HEK293 (cell line): ENCODE data around the gene ZBTB44.
"Not testable (repeated sequence)": the region's sequence is repeated elsewhere in the genome, so short reads cannot be mapped to it uniquely, and the experiment has no call there.

Source experiments
- CTCF ChIA-PET: fragments of 350-600 bp; formaldehyde crosslinking; extraction: SDS; loops from one replicate; lab custom pipeline; 2021; ENCODE audit warnings: antibody characterized with exemption; lab: Yijun Ruan, JAX
- POLR2A ChIA-PET: fragments of 300-600 bp; formaldehyde crosslinking; extraction: SDS; loops from one replicate; lab custom pipeline; 2020; ENCODE audit warnings: antibody characterized with exemption, inconsistent platforms; lab: Yijun Ruan, JAX
- H3K27ac ChIP-seq: fragments of 200-500 bp; sonication (Bioruptor generic); 2 replicates; pipeline ENCODE4 v1.5.1; 2014; ENCODE audit warnings: low read depth, low read length, control low read depth, inconsistent platforms; ENCODE audit errors: extremely low read depth
- H3K36me3 ChIP-seq, 2 experiments: fragments of 200-500 bp in 1 of 2; sonication (Bioruptor generic) in 1 of 2; 1 replicate in 1 of 2; 2 replicates in 1 of 2; pipeline ENCODE4 v1.5.1; 2014 to 2017; ENCODE audit warnings: inconsistent platforms in 2 of 2, low read length in 2 of 2; ENCODE audit not compliant: control insufficient read depth in 2 of 2, insufficient read depth in 1 of 2
- H3K4me1 ChIP-seq: fragments of 200-500 bp; sonication (Bioruptor generic); 2 replicates; pipeline ENCODE4 v1.5.1; 2014; ENCODE audit warnings: mild to moderate bottlenecking, low read length, inconsistent platforms; ENCODE audit not compliant: control insufficient read depth, insufficient read depth
- H3K4me3 ChIP-seq: 2 replicates; pipeline ENCODE4 v1.5.1; 2011; ENCODE audit warnings: low read depth, mild to moderate bottlenecking, control low read depth, low read length, moderate library complexity
- H3K9me3 ChIP-seq: fragments of 200-500 bp; sonication (Bioruptor generic); 2 replicates; pipeline ENCODE4 v1.5.1; 2014; ENCODE audit warnings: low read depth, low read length, inconsistent platforms; ENCODE audit not compliant: control insufficient read depth, insufficient read depth
- GLIS1 ChIP-seq: fragments of 450-650 bp; formaldehyde crosslinking; IDR thresholded peaks from 2 replicates; pipeline ENCODE4 v1.5.1; 2016; ENCODE audit warnings: missing biosample characterization, missing genetic modification characterization
- TSHZ1 ChIP-seq: fragments of 450-650 bp; formaldehyde crosslinking; IDR thresholded peaks from 2 replicates; pipeline ENCODE4 v1.5.1; 2016; ENCODE audit warnings: missing biosample characterization, missing genetic modification characterization, borderline replicate concordance
- ZBTB11 ChIP-seq: fragments of 450-650 bp; formaldehyde crosslinking; conservative IDR thresholded peaks from 2 replicates; pipeline ENCODE4 v1.5.1; 2016; ENCODE audit warnings: low read depth, missing biosample characterization, missing genetic modification characterization
- ZNF518A ChIP-seq: fragments of 450-650 bp; formaldehyde crosslinking; conservative IDR thresholded peaks from 2 replicates; pipeline ENCODE4 v1.5.1; 2016; ENCODE audit warnings: low read depth, missing biosample characterization, missing genetic modification characterization
- ZNF544 ChIP-seq: fragments of 450-650 bp; formaldehyde crosslinking; IDR thresholded peaks from 2 replicates; pipeline ENCODE4 v1.5.0; 2017; ENCODE audit warnings: missing biosample characterization, missing genetic modification characterization
- ZNF549 ChIP-seq: fragments of 450-650 bp; IDR thresholded peaks from 2 replicates; pipeline ENCODE4 v1.5.1; 2018; ENCODE audit warnings: missing biosample characterization, missing genetic modification characterization, mild to moderate bottlenecking, inconsistent platforms, moderate library complexity
- ZNF580 ChIP-seq: fragments of 450-650 bp; formaldehyde crosslinking; IDR thresholded peaks from 2 replicates; pipeline ENCODE4 v1.5.1; 2016; ENCODE audit warnings: missing biosample characterization, missing genetic modification characterization
- ZNF624 ChIP-seq: fragments of 450-650 bp; formaldehyde crosslinking; IDR thresholded peaks from 2 replicates; pipeline ENCODE4 v1.5.1; 2017; ENCODE audit warnings: missing biosample characterization, missing genetic modification characterization
- ZNF701 ChIP-seq: fragments of 450-650 bp; formaldehyde crosslinking; IDR thresholded peaks from 2 replicates; pipeline ENCODE4 v1.5.1; 2016; ENCODE audit warnings: missing biosample characterization, missing genetic modification characterization

The ZBTB44 gene

GRCh38 chr11:130237282-130238006, 77.3 kb downstream of the ZBTB44 start (continued):
- no peak for TF ChIP-seq ZNF518A (tag by site-specific recombination)
- TF ChIP-seq ZNF701 (tag by site-specific recombination), result no peak
- no peak for TF ChIP-seq ZNF549 (tag by site-specific recombination)

GRCh38 chr11:130234315-130234714, 80.4 kb downstream of the ZBTB44 start:
- CTCF ChIA-PET, result no interaction called here
- Histone ChIP-seq H3K9me3 (no peaks in the 10 kb centered on the region), H3K36me3 (peaks cover 0 to 43% of the 10 kb centered on the region in 2 experiments), H3K4me1 (no peaks in the 10 kb centered on the region), H3K4me3 (no peak overlapping the region), H3K27ac (no peak overlapping the region)
- TF ChIP-seq ZNF701 (tag by site-specific recombination) (no peak), ZBTB11 (tag by site-specific recombination) (no peak)
- POLR2A ChIA-PET, result no interaction called here

- H3K4me3 ChIP-seq, H3K4me1 ChIP-seq, CTCF ChIA-PET, POLR2A ChIA-PET, H3K27ac ChIP-seq, H3K9me3 ChIP-seq: not testable (repeated sequence)
- H3K36me3 ChIP-seq, result peaks cover 0 to 40% of the 10 kb centered on the region in 2 experiments
These were observed 80.8 kb downstream of the ZBTB44 start for GRCh38 chr11:130233888-130234287.

GRCh38 chr11:130233486-130233885, 81.2 kb downstream of the ZBTB44 start:
- H3K4me1 ChIP-seq, CTCF ChIA-PET, H3K4me3 ChIP-seq, H3K27ac ChIP-seq, POLR2A ChIA-PET, H3K9me3 ChIP-seq: not testable (repeated sequence)
- H3K36me3 ChIP-seq, result peaks cover 0 to 38% of the 10 kb centered on the region in 2 experiments

GRCh38 chr11:130227373-130227772, 87.3 kb downstream of the ZBTB44 start:
- ChIA-PET POLR2A (no interaction called here), CTCF (interaction anchor here (0.7 kb wide), 1 partner anchor 181 kb away, joined by 3 read pairs; no protein-coding TSS in a partner anchor)
- TF ChIP-seq ZNF580 (tag by site-specific recombination), result no peak
- no peak for TF ChIP-seq GLIS1 (tag by site-specific recombination)
- no peak for TF ChIP-seq ZNF544 (tag by site-specific recombination)
- no peak for TF ChIP-seq TSHZ1 (tag by site-specific recombination)
- no peak for TF ChIP-seq ZNF624

More at GRCh38 chr11:130227373-130227772, 87.3 kb downstream of the ZBTB44 start:
- Histone ChIP-seq H3K4me1 (no peaks in the 10 kb centered on the region), H3K4me3 (no peak overlapping the region), H3K36me3 (peaks cover 0 to 4% of the 10 kb centered on the region in 2 experiments; a peak in 1 of 3 replicates), H3K9me3 (no peaks in the 10 kb centered on the region), H3K27ac (no peak overlapping the region)
